Lower lobe of right lung (tissue), 2 donors: ENCODE results near the gene MAML3. TPM values are rescaled to one million over a fixed set of nuclear protein-coding genes. Genes with fewer than 3 reads are reported as not detected.

Experiments used
- ATAC-seq, 2 donors: fragments of 200-7000 bp; cut with Tn5 transposase; one replicate each; pipeline ENCODE4 v1.9.1; 2020 to 2022; ENCODE audit warnings: mild to moderate bottlenecking in 2 of 2, moderate library complexity in 2 of 2
- DNase-seq: peaks from one replicate; pipeline ENCODE4 v3.0.0-alpha.2; 2020
- H3K27ac ChIP-seq: fragments of 200-600 bp; one replicate; pipeline ENCODE4 v1.8.0; 2022
- H3K27me3 ChIP-seq: fragments of 200-600 bp; one replicate; pipeline ENCODE4 v1.8.0; 2022; ENCODE audit warnings: low read depth
- H3K36me3 ChIP-seq: fragments of 200-600 bp; one replicate; pipeline ENCODE4 v1.8.0; 2022; ENCODE audit warnings: mild to moderate bottlenecking
- H3K4me1 ChIP-seq: fragments of 200-600 bp; one replicate; pipeline ENCODE4 v1.8.0; 2022
- H3K4me3 ChIP-seq: fragments of 200-600 bp; one replicate; pipeline ENCODE4 v1.8.0; 2022; ENCODE audit warnings: mild to moderate bottlenecking
- H3K9me3 ChIP-seq: fragments of 200-600 bp; one replicate; pipeline ENCODE4 v1.8.0; 2022
- CTCF ChIP-seq: fragments of 200-600 bp; IDR thresholded peaks from one replicate; pipeline ENCODE4 v1.8.0; 2022; ENCODE audit warnings: antibody characterized with exemption, mild to moderate bottlenecking
- intact Hi-C: fragments of 100-400 bp; cut with DNase I; formaldehyde crosslinking; loops from one replicate; pipeline ENCODE4 v1.11.0; 2022
- total RNA-seq: library from RNA; stranded (reverse); fragmentation: NEBNext Ultra II Directional; extraction: Animal tissue kit (Norgen Biotek cat#: 25700); gene quantifications from one replicate; pipeline ENCODE4 v1.2.1, GENCODE V29; 2021
- donor health status: DM: no; HTN: yes; CAD: no; lungs with severe emphysema.

The MAML3 gene
- total RNA-seq, 1 donor from 2014 or later: 12.5 TPM

GRCh38 chr4:139971111-139971510 lies 182.9 kb downstream of the MAML3 start:
- no peak for TF ChIP-seq CTCF
- ATAC-seq: no peak
- no peak overlapping the region for H3K27ac ChIP-seq

GRCh38 chr4:139969635-139970266 lies 184.2 kb downstream of the MAML3 start:
- Histone ChIP-seq H3K4me1 (peaks cover 55% of the 10 kb centered on the region), H3K27ac (no peak overlapping the region), H3K4me3 (no peak overlapping the region), H3K9me3 (no peaks in the 10 kb centered on the region), H3K36me3 (no peaks in the 10 kb centered on the region), H3K27me3 (no peaks in the 10 kb centered on the region)
- DNase-seq: no peak
- ATAC-seq: peak in 1 of 2 donors; percentile 43
- TF ChIP-seq CTCF: no peak
- intact Hi-C loops: no loop called here

More at GRCh38 chr4:139971111-139971510, 182.9 kb downstream of the MAML3 start:
- H3K9me3 ChIP-seq: no peaks in the 10 kb centered on the region
- no peaks in the 10 kb centered on the region for H3K36me3 ChIP-seq
- DNase-seq: no peak
- intact Hi-C loops: no loop called here
- H3K4me3 ChIP-seq: no peak overlapping the region
- no peaks in the 10 kb centered on the region for H3K27me3 ChIP-seq
- peaks cover 64% of the 10 kb centered on the region for H3K4me1 ChIP-seq

DNA sequence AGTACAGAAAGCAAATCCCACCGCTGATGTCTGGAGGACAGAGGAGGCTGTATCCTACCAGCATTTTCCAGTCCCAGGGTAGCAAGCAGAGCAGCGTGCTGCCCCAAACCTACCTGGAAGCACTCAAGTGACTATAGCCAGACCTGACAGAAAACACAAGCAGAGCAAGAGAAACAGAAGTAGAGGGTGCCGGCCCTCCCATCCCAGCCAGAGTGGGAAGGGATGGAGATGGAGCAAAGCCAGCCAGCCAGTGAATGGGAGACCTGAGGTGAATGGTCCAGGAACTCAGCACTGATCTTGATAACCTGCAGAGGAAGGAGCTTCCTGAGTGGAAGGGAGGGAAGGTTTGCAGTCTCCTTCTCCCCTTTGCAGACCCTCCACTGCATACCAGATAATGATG lies 185.2 kb downstream of the MAML3 start:
- no peak for TF ChIP-seq CTCF
- Histone ChIP-seq H3K27me3 (no peaks in the 10 kb centered on the region), H3K4me1 (peaks cover 61% of the 10 kb centered on the region), H3K9me3 (no peaks in the 10 kb centered on the region), H3K4me3 (no peak overlapping the region), H3K36me3 (no peaks in the 10 kb centered on the region), H3K27ac (no peak overlapping the region)
- no peak for DNase-seq
- peak in 1 of 2 donors; percentile 31 for ATAC-seq
- intact Hi-C loops: no loop called here

DNA sequence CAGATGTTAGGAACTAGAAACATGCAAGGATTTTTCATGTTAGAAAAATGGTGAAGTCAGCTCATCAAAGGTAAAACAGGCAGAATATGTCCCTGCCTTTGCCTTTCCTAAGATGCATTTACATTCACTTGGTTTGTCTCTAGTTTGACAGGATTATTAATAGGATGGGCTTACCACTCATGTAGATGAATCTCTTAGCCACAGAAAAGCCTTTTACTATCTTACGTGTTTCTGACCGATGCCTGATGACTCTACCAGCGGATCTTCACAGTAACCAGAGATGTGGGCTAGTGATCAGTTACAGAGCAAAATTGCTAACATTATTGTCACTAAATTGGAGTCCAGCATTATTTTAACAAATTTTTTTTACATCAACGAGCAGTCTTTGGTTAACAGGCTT lies 187.6 kb downstream of the MAML3 start:
- DNase-seq: no peak
- H3K27me3 ChIP-seq: no peaks in the 10 kb centered on the region
- TF ChIP-seq CTCF: no peak
- intact Hi-C loops: no loop called here
- H3K4me3 ChIP-seq: no peak overlapping the region
- H3K4me1 ChIP-seq: peaks cover 63% of the 10 kb centered on the region
- no peak for ATAC-seq
- H3K27ac ChIP-seq: no peak overlapping the region
- no peaks in the 10 kb centered on the region for H3K9me3 ChIP-seq
- no peaks in the 10 kb centered on the region for H3K36me3 ChIP-seq

DNA sequence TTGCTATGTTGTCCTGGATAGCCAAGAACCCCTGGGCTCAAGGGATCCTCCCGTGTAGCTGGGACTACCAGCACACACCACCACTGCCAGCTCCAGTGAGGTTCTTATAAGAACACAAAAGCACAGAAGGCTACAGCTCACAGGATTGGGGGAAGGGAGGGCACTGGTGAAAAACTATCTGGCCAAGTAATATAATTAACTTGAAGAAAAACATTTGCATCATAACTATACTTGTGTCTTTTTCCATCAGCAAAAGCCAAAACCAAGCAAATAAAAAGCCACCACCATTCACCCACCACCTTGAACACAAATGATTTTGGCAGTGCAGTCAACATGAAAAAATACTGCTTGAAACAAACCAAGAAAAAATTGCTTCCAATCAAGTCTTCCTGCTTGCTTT lies 188.2 kb downstream of the MAML3 start:
- H3K27ac ChIP-seq: no peak overlapping the region
- DNase-seq (no peak), ATAC-seq (no peak)
- intact Hi-C loops: no loop called here
- no peaks in the 10 kb centered on the region for H3K27me3 ChIP-seq
- H3K36me3 ChIP-seq: no peaks in the 10 kb centered on the region
- TF ChIP-seq CTCF: no peak
- no peaks in the 10 kb centered on the region for H3K9me3 ChIP-seq
- no peak overlapping the region for H3K4me3 ChIP-seq
- peaks cover 57% of the 10 kb centered on the region for H3K4me1 ChIP-seq
